NCI-H524 treated with DMSO at 0.1 percent for 48 hours (cell line): ENCODE data around the gene XK.
"Not testable (repeated sequence)": the region's sequence is repeated elsewhere in the genome, so short reads cannot be mapped to it uniquely, and the experiment has no call there.

Experiments
- DNase-seq: peaks from one replicate; lab custom pipeline; 2025; lab: John Stamatoyannopoulos, UW

XK gene

GRCh38 chrX:37754516-37754915 is 68.9 kb downstream of the XK start:
- DNase-seq = no peak

- DNase-seq = no peak
Measured at GRCh38 chrX:37755025-37755424, 69.4 kb downstream of the XK start.

DNA sequence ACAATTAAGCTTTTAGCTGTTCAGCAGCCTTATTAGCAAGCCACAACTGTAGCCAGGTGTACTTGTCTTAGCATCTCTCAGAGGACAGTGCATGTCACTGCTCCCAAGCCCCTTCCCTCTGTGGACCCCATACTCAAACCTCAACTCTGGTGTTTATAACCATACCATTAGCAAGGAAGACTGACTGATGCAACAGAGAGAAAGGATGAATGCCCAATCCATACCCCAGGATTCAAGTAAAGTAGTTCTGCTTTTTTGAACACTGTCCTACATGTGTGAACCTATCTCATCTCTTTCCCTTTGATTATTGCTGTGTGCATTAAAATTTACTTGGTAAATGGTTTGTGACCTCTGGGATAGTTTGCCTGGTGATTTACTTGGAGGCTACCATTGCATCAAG is 71.5 kb downstream of the XK start:
- no peak for DNase-seq

DNA sequence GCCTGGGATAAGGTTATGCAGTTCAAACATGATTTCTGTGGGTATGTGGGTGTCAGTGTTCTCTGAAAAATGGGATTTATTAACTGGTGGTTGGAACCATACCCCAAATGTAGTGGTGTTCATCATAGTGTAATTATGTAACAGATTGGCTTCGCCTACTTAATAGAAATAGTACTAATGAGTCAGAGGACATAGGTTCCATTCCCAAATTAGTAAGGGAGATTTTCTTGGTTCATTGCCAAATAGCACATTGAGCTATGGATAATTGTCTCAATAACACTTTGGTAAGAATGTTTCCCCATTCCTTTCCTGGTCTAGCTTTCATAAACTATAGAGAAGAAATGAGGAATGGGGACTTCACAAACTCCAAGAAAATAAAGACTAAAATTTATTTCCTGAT is 73.8 kb downstream of the XK start:
- DNase-seq = no peak

DNA sequence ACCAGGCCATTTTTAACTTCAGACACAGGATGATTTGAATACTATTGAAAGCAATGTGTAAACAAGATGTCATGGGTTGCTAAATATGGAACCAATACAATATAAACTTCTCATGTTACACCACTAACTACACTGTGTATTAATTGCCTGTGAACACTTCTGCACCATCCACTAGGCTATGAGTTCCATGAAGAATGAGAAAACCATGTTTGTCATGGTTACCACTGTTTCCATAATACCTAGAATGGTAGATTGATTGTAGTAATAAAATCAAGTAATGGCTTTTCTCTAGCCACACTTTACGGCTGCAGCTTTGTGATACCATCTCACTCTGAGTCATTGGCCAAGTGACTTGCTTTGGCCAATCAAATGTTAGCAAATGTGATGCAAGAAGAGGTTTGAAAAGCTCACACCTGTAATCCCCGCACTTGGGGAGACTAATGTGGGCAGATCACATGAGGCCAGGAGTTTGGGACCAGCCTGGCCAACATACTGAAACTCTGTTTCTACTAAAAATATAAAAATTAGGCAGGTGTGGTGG is 74.4 kb downstream of the XK start:
- no peak for DNase-seq

- DNase-seq = no peak
Measured at GRCh38 chrX:37763400-37763799, 77.8 kb downstream of the XK start.

DNA sequence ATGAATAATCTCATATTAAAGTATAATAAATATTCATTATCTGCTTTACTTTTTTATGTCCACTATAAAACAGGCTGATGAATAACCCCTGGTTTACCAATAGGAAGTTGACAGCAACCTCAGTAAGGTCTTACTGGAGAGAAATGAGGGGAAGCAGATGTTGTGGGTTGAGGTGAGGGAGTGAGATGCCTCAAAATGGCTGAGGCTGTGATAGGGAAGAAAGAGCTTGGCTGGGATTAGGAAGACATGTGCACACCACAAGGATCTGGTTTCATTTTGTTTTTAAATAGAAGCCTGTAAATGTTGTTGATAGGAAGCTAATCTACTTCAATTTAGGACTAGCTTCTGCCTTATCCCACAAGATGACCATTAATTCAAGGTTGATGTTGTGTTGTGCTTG is 79.9 kb downstream of the XK start:
- no peak for DNase-seq

- DNase-seq = no peak
Measured at GRCh38 chrX:37767430-37767829, 81.8 kb downstream of the XK start.

GRCh38 chrX:37768866-37769265 is 83.3 kb downstream of the XK start:
- not testable (repeated sequence) for DNase-seq

DNA sequence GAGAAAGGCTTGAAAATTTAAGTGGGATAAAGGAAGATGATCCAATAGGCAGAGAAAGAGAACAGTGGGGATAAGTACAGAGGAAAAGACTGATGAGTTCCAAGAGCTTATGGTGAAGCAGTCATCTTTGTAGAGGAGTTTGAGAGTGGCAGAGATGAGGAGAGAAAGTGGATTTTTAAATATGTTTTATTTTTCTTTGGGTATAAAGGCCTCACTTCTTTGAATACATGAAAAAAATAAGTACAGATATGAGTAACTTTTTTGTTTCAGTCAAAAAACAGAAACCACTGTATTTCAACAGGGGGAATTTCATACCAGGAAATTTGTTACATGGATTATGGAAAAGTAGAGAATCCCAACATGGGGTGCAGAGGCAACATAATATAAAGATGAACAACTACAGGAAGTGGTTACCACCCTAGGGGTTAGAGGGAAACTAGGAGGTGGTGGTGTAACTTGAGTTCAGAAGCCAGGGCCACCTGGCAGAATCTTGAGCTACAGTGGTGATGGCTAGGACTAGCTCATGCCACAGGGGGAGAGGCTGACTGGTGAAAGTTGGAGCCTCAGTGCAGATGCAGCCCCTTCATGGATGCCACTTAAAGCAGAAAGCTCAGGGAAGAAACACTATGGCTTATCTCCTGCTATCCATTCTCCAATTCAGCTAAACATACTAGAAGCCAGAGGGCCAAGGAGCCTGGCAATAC is 90.8 kb downstream of the XK start:
- DNase-seq = no peak

DNA sequence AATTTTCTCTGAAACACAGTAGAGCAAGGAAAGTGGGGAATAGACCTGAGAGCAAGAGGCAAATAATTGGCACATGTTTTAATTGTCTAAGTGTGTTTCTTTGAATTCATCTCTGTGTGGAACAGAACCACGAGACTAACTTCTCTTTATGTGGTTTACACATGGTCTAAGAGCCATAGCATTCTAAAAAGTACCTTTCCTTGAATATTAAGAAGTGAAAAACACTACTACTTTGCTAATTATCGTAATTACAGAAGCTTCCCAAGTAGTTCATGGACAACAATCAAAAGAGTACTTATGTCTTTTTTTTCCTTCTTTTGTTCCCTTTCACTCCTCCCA is 91.4 kb downstream of the XK start:
- no peak for DNase-seq

- no peak for DNase-seq
Measured at GRCh38 chrX:37779857-37780256, 94.3 kb downstream of the XK start, which contains the start of gene CYBB. TSS of gene CYBB (plus strand) at chrX:37780059. CDS start at chrX:37780078, 19 bp downstream.

DNA sequence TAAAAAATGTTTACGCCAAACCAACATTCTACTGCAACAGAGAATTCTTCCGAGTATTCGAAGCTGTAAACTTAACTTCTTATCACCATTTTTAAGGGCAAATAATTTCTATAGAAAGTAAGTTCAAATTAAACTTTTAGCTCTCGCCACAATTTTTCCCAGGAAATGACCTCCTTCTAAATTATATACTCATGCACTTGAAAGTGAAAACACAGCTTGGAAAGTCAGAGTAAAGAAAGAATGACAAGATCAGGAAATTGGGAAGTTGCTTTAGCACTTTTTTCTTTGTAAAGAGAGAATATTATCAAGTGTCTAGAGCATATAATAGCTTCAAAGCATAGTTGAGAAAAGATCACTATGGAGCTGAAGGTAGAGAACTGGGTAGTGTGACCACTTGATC is 95.5 kb downstream of the XK start:
- no peak for DNase-seq
